GM12864 (cell line): Measurements from ENCODE around the gene ITPRIPL2.

ENCODE experiments used
- DNase-seq: peaks from one replicate; pipeline ENCODE4 v3.0.0-alpha.2; 2011; ENCODE audit warnings: low read depth
- H3K4me3 ChIP-seq: 2 replicates; pipeline ENCODE4 v1.5.1; 2011; ENCODE audit warnings: mild to moderate bottlenecking, low read depth, low read length, control low read depth
- TF ChIP-seq, protein P1 (sequence below): IDR thresholded peaks from 2 replicates; pipeline ENCODE4 v1.5.1; 2011; ENCODE audit warnings: low read depth, mild to moderate bottlenecking, moderate library complexity, low read length, control low read depth, inconsistent platforms; ENCODE audit errors: missing control alignments

The ITPRIPL2 gene

DNA sequence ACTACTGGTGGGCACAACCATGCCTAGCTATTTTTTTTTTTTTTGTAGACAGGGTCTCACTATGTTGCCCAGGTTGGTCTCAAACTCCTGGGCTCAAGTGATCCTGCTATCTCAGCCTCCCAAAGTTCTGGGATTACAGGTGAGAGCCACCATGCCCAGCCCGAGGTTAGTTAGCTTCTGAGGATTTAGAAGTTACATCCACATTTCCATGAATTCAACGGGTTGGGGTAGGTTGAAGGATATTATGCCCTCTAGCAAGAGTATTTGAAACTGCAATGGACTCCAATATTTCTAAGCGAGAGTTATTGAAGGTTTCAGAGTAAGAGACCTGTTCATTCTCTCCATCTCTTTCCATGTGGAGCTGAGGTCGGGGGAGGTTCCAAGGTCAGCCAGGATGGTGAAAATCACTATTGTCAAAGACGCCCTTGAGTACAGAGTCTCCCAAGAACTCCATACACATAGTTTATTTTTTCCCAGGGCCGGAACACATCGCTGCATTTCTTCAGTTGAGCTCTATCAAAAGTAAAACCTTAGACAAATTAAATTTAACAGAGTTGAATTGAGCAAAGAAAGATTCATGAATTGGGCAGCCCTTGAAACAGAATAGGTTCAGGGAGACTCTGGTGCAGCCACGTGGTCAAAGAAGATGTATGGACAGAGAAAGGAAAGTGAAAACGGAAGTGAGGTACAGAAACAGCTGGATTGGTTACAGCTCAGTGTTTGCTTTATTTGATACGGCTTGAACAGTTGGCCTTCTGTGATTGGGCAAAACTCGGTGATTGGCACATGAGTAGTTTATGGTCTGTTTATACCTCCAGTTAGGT, 19.0 kb upstream of the ITPRIPL2 start:
- TF ChIP-seq, protein P1, sequence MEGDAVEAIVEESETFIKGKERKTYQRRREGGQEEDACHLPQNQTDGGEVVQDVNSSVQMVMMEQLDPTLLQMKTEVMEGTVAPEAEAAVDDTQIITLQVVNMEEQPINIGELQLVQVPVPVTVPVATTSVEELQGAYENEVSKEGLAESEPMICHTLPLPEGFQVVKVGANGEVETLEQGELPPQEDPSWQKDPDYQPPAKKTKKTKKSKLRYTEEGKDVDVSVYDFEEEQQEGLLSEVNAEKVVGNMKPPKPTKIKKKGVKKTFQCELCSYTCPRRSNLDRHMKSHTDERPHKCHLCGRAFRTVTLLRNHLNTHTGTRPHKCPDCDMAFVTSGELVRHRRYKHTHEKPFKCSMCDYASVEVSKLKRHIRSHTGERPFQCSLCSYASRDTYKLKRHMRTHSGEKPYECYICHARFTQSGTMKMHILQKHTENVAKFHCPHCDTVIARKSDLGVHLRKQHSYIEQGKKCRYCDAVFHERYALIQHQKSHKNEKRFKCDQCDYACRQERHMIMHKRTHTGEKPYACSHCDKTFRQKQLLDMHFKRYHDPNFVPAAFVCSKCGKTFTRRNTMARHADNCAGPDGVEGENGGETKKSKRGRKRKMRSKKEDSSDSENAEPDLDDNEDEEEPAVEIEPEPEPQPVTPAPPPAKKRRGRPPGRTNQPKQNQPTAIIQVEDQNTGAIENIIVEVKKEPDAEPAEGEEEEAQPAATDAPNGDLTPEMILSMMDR: no peak
- H3K4me3 ChIP-seq: no peak overlapping the region
- DNase-seq: peak; percentile 49

DNA sequence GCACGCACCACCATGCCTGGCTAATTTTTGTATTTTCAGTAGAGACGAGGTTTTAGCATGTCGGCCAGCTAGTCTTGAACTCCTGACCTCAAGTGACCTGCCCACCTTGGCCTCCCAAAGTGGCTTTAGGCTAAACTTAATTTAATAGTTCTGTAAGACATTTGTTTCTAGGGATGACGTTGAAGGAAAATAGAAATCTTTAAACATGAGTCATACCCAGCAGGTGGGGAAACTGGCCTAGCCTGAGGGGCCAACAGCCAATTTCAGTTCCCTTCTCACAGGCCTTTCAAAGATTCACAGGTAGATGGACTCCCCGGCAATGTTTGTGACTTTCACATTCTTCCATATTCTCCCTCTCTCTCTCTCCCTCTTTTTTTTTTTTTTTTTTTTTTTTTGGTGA, 18.1 kb upstream of the ITPRIPL2 start:
- TF ChIP-seq, protein P1: no peak
- DNase-seq: no peak
- no peak overlapping the region for H3K4me3 ChIP-seq

DNA sequence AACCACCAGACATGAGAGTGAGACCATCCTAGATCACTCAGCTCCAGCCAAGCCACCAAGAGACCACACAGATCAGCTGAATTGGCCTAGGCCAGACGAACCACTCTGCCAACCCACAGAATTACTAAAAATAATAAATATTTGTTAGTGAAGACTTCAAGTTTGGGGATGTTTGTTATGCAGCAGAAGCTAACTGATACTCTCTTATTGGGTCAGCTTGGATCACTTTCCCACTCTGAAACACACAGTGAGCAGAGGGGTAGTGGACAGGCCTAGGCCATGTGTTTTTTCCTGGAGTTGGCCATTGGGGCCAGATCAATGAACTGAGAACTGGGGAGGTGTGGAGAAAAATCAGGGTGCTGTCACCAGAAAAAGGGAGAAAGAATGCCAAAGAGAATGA, 15.6 kb upstream of the ITPRIPL2 start:
- DNase-seq: no peak
- H3K4me3 ChIP-seq: no peak overlapping the region
- TF ChIP-seq, protein P1: no peak

DNA sequence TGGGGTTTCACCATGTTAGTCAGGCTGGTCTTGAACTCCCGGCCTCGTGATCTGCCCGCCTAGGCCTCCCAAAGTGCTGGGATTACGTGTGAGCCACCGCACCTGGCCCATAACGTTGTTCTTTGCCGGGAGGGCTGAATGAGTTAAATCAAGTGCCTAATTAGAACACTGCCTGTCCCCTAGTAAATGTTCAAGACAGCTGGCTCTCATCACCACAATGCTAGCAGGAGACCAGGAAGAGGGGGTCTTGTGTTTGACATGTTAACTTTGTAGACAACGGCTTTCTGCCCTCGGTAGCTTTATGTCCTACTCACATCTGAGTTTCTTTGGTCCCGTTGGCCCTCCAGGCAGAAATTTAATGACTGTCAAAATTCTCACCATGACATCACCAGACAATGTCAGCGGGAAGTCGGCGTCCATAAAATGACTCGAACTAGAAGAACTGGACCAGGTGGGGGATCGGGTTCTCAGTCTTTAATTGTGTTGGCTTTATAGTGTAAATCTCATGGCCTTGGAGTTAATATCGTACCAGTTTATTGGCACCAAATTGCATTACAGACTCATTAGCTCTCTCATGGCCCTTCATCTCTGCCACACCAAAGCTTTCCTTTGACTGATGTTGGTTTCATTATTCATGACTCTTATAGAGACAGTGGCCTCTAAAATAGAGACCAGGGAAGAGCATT, 11.4 kb upstream of the ITPRIPL2 start:
- no peak overlapping the region for H3K4me3 ChIP-seq
- DNase-seq: no peak
- TF ChIP-seq, protein P1: no peak

DNA sequence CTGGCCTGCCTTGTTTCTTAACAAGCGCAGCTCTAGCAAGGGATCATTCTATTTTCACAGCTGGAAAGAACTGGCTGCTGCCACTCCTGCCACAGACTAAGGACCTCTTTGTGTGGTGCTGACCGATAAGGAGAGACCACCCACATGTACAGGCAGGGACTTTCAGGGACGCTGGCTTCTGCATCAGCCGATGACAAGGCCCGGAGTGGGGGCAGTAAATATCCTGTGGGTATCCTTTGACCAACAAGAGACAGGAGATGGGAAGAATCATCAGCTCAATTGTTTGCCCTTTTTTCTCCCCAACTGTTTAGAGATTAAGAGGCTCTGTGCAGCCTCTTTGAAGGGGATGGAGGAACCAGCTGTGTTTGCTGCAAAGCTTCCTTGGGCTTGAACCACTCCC, 9.2 kb upstream of the ITPRIPL2 start:
- TF ChIP-seq, protein P1: no peak
- no peak overlapping the region for H3K4me3 ChIP-seq
- DNase-seq: no peak

DNA sequence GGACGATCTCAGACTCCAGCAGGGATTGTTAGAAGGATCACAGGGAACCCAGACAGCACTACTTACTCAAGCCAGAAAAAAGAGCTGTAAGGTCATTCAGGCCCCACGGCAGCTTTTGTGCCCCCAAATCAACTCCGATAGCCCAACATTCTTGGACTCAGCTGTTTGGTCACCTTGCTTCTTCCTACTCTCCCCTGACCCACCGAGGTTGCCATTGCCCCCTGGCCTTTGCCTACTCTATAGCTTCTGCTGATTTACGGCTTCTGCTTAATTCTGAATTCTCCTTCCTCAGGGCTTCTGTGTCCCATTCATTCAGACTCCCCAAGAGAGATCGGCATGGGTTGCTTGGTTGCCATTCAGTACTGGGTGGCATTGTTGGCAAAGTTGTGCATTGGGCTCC, 8.6 kb upstream of the ITPRIPL2 start:
- DNase-seq: no peak
- TF ChIP-seq, protein P1: no peak
- no peak overlapping the region for H3K4me3 ChIP-seq
